Embryonic facial prominence (tissue), 1 donor: ENCODE measurements around the gene CHID1.

ENCODE experiments used
- DNase-seq: peaks from one replicate; pipeline ENCODE4 v3.0.0-alpha.2; 2016; ENCODE audit errors: extremely low spot score

The CHID1 gene

GRCh38 chr11:864898-865297 is 45.7 kb downstream of the CHID1 start:
- no peak for DNase-seq

GRCh38 chr11:863910-864827 is 46.4 kb downstream of the CHID1 start:
- no peak for DNase-seq

- no peak for DNase-seq
Measured at GRCh38 chr11:863023-863909, 47.3 kb downstream of the CHID1 start.

- no peak for DNase-seq
Measured at GRCh38 chr11:862696-863022, 48.0 kb downstream of the CHID1 start.

GRCh38 chr11:862081-862661 is 48.4 kb downstream of the CHID1 start:
- no peak for DNase-seq

GRCh38 chr11:861105-861479 is 49.5 kb downstream of the CHID1 start:
- no peak for DNase-seq

- no peak for DNase-seq
Measured at GRCh38 chr11:860234-861104, 50.1 kb downstream of the CHID1 start.

- DNase-seq: no peak
Measured at GRCh38 chr11:859394-860131, 51.0 kb downstream of the CHID1 start.

- DNase-seq: no peak
Measured at GRCh38 chr11:858762-859339, 51.8 kb downstream of the CHID1 start.

GRCh38 chr11:858053-858761 is 52.4 kb downstream of the CHID1 start:
- no peak for DNase-seq

GRCh38 chr11:856397-856796 is 54.2 kb downstream of the CHID1 start:
- DNase-seq: no peak

- no peak for DNase-seq
Measured at GRCh38 chr11:855796-856195, 54.8 kb downstream of the CHID1 start.

GRCh38 chr11:855330-855674 is 55.3 kb downstream of the CHID1 start:
- DNase-seq: no peak

GRCh38 chr11:854601-855329 is 55.8 kb downstream of the CHID1 start:
- no peak for DNase-seq

GRCh38 chr11:853682-854448 is 56.7 kb downstream of the CHID1 start:
- no peak for DNase-seq

- DNase-seq: no peak
Measured at GRCh38 chr11:852762-853161, 57.8 kb downstream of the CHID1 start.

- DNase-seq: no peak
Measured at GRCh38 chr11:850775-851763, 59.5 kb downstream of the CHID1 start.
